CD4-positive, alpha-beta T cell treated with Interleukin-15 for 4 hours (primary cell): ENCODE results near the gene CD300A.

Experiments used
- DNase-seq: peaks from one replicate; pipeline ENCODE4 v3.0.0-alpha.2; 2020; ENCODE audit warnings: low spot score

The CD300A gene

DNA sequence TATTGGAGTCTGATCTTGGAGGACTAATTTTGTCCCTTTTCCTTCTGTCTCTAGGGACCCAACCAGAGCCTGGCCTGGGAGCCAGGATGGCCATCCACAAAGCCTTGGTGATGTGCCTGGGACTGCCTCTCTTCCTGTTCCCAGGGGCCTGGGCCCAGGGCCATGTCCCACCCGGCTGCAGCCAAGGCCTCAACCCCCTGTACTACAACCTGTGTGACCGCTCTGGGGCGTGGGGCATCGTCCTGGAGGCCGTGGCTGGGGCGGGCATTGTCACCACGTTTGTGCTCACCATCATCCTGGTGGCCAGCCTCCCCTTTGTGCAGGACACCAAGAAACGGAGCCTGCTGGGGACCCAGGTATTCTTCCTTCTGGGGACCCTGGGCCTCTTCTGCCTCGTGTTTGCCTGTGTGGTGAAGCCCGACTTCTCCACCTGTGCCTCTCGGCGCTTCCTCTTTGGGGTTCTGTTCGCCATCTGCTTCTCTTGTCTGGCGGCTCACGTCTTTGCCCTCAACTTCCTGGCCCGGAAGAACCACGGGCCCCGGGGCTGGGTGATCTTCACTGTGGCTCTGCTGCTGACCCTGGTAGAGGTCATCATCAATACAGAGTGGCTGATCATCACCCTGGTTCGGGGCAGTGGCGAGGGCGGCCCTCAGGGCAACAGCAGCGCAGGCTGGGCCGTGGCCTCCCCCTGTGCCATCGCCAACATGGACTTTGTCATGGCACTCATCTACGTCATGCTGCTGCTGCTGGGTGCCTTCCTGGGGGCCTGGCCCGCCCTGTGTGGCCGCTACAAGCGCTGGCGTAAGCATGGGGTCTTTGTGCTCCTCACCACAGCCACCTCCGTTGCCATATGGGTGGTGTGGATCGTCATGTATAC lies 26.5 kb upstream of the CD300A start:
- DNase-seq = no peak

DNA sequence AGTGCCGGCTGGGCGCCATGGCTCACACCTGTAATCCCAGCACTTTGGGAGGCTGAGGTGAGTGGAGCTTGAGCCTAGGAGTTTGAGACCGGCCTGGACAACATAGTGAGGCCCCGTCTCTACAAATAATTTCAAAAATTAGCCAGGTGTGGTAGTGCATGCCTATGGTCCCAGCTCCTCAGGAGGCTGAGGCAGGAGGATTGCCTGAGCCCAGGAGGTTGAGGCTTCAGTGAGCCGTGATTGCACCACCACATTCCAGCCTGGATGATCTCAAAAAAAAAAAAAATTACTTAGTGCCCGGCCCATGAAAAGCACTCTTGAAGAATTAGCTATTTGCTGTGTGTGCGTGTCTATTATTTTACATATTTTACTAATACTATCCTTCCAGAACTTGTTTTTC lies 24.9 kb upstream of the CD300A start:
- DNase-seq = no peak

GRCh38 chr17:74442291-74442669 lies 24.2 kb upstream of the CD300A start:
- DNase-seq = no peak

- DNase-seq = no peak
These were observed 23.5 kb upstream of the CD300A start for GRCh38 chr17:74442670-74443515.

DNA sequence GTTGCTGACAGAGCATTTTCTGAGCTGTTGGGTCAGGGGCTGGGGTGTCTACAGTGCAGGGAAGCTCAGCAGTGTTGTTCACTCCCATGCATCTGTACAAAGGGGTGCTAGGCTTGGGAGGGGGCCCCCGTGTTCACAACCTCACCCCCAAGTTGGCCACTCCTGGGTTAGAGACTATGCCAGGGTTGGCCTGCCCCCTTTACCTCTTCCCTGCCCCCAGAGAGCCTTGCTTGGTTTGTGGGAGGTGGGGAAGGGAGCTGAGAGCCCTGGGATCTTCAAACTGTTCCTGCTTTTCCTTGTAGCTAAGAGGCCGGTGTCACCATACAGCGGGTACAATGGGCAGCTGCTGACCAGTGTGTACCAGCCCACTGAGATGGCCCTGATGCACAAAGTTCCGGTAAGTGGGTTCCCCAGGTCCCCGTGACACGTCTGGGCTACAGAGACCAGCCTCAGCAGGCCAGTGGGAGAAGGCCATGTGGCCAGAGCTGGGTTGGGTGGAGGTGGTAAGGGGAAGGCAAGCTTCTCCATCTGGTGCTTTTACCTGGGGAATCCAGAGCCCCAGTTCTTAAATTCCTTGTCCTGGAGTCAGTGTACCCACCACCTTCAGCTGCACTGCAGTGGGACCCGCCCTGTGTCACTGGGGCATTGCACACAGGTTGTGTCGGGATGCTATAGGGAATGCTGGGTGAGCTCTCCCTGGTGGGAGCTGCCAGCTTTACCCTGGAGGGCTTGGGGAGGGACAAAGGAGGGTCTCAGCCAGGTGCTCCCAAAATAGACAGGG lies 22.7 kb upstream of the CD300A start:
- DNase-seq = no peak

DNA sequence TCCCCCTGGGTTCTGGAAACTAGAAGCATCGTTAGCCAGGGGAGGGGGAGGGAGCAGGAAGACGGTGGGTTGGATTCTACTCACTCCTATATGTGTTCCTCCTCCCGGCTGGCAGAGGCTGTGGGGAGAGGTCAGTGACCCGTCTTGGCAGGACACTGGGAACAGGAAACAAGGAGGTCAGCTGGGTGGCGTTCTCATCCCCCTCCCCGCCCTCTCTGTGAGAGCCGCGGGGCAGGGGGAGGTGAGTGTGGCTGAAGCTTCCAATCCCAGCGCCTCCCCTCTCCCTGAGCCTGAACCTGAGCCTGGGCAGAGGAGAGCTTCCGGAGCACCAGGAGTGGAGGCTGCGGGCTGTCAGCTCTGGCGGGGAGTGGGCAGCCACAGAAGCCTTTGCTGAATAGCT lies 22.0 kb upstream of the CD300A start:
- no peak for DNase-seq

DNA sequence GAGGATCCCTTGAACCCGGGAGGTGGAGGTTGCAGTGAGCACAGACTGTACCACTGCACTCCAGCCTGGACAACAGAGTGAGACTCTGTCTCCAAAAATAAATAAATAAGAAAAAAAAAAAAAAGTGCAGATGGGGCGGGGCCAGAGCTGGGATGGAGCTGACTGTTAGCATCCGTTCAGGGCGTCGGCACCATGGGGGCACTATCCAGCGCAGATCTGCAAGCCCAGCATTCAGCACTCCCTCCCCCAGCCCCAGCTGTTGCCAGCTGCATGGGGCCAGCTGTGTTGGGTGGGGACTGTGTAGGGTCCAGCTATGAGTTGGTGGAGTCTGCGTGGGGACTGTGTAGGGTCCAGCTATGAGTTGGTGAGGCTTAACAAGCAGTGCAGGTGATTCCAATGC lies 21.3 kb upstream of the CD300A start:
- no peak for DNase-seq

DNA sequence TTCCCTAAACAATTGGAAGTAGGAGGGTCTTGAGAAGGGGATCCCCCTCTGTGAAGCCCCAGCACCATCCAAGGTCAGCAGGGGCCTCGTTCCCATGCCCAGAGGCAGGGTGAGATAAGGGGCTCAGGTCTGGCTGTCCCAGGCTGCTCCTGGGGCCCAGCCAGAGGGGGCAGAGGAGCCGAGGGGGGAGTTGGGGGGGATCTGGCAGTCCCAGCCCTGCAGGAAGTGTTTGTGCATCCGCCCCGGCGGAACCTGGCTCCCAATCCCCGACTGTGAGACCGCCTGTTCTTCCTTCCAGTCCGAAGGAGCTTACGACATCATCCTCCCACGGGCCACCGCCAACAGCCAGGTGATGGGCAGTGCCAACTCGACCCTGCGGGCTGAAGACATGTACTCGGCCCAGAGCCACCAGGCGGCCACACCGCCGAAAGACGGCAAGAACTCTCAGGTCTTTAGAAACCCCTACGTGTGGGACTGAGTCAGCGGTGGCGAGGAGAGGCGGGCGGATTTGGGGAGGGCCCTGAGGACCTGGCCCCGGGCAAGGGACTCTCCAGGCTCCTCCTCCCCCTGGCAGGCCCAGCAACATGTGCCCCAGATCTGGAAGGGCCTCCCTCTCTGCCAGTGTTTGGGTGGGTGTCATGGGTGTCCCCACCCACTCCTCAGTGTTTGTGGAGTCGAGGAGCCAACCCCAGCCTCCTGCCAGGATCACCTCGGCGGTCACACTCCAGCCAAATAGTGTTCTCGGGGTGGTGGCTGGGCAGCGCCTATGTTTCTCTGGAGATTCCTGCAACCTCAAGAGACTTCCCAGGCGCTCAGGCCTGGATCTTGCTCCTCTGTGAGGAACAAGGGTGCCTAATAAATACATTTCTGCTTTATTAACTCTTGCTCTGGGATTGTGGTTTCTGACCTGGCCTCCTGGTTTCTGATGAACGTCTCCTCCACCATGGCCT lies 19.6 kb upstream of the CD300A start:
- DNase-seq = no peak

GRCh38 chr17:74447628-74448159 lies 18.7 kb upstream of the CD300A start:
- no peak for DNase-seq

GRCh38 chr17:74448756-74449155 lies 17.7 kb upstream of the CD300A start:
- DNase-seq = no peak

DNA sequence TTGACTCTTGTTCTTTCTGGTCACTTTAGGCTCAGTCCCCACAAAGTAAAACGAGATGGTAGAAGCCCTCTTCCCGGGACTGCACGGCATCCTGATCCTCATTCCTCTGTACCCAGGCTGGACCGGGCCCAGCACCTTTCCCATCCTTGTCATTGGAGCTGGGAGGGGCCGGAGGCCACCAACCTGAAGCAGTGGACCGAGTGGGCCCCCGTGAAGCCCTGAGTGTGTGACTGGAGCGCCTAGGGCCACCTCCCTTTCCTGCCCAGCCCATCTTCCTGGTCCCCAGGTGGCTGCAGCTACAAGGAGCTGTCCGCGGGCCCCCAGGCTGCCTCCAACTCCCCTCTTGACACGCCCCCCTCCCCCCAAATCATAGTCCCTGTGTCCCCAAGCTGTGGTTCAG lies 17.1 kb upstream of the CD300A start:
- no peak for DNase-seq

DNA sequence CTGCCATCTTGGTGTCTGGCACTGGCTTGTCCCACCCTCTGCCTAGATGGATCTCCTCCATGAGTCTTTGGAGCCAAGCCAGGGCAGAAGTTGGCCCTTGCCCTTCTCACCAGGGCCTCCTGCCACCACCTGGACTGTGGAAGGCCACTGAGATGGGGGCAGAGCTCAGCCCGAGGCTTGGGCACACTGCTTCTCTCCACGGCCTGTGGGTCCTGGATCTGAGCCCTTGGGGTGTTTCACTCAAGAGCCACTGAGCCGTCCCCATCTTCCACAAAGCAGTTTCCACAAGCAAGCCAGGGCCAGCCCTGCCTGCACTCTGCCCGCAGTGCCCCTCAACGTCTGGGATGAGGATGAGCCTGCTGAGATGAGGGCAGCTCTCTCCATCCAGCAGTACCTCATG lies 16.7 kb upstream of the CD300A start:
- no peak for DNase-seq

GRCh38 chr17:74450231-74450630 lies 16.2 kb upstream of the CD300A start:
- no peak for DNase-seq

- DNase-seq = no peak
These were observed 15.5 kb upstream of the CD300A start for GRCh38 chr17:74450925-74451403.

GRCh38 chr17:74451557-74451956 lies 14.9 kb upstream of the CD300A start:
- no peak for DNase-seq

DNA sequence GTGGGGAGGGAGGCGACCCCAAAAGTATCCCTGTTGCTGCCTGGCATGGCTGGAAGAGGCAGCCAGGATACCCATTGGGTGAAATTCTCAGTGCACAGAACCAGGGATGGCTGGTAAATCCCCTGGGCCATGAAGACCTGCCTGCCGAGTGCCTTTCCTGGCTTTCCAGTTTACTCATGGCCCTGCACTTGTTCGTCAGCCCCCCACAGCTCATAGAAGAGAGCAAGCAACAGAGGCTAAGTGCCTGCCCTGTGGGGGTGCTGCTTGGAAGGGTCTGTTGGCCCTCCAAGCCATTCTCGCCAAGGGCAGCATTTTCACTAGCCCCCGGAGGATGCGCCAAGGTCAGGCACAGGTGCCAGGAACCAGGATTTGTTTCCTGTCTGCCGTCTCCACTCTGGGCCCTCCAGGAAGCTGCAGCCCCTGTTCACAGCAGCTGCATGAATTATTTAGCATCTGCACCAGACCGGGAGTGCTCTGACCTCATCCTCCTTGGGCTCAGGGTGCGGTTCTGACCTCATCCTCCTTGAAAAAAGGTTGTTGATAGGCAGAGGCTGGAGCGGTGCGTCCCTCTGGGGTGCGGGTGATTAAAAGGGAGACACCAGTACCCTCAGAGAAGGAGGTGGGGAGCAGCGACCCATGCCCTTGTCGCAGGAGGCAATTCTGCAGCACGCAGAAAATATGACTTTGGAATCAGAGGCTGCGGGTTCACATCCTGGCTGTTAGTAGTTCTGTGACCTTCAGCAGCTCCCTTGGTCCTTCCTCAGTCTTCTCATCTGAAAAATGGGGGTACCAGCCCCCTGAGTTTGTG lies 14.2 kb upstream of the CD300A start:
- no peak for DNase-seq

DNA sequence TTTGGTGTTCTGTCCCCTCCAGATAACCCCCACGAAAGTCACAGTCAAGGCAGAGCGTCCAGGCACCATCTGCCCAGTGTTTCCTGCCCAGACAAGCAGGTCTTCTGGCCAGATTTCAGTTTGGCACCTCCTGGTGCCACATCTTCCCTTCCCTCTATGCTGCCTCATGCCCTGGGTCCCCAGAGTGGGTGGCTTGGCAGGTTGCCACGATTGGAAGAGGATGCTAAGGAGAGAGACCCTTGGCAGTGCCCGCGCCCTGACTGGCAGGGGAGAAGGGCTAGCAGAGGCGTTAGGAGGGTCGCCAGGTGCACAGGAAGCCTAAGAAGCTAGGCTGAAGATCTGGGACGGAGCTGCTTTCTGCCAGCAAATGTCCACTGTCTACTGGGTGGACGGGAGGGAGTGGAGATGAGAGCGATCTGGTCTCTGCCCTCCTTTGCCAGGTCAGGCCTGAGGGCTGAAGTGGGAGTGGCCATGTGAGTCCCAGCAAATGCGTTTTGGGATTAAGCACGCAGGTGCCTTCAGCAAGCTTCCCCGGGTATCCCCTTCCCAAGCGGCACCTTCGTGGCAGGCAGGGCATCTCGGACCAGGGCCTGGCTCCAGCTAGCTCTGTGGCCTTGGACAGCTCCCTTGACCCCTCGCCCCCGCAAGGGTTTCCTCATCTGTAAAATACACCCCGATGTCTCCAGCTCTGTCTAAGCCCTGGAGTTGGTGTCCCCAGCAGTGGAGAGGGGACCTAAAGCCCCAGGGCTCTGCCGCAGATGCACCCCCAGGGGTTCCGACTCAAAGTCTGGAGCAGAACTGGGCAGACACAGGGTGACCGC lies 13.4 kb upstream of the CD300A start:
- no peak for DNase-seq

GRCh38 chr17:74453665-74454196 lies 12.7 kb upstream of the CD300A start:
- peak; percentile 71 for DNase-seq
